Caco-2 (cell line): ENCODE results near the gene HAO1. TPM values are rescaled to one million over a fixed set of nuclear protein-coding genes. Genes with fewer than 3 reads are reported as not detected.

Source experiments
- BruUV-seq: library from RNA; stranded (reverse); fragments of 400-500 nt; replicated peaks from 2 replicates; lab custom pipeline; 2021; lab: Mats Ljungman, UMichigan
- CTCF ChIA-PET: fragments of 300-600 bp; sonication (Branson Sonifier 250); formaldehyde crosslinking; loops from one replicate; lab custom pipeline; 2022; ENCODE audit warnings: antibody characterized with exemption; lab: Charles Lee
- POLR2A ChIA-PET: fragments of 300-600 bp; sonication (Branson Sonifier 250); formaldehyde crosslinking; loops from one replicate; lab custom pipeline; 2022; ENCODE audit warnings: antibody characterized with exemption; lab: Charles Lee
- DNase-seq, 2 experiments: peaks; one replicate each; pipeline versions ENCODE4 v3.0.0 to v3.0.0-alpha.2; 2020 to 2022
- H3K27me3 ChIP-seq: replicated peaks from 2 replicates; pipeline ENCODE4 v1.6.0; 2011; ENCODE audit warnings: low read length; ENCODE audit not compliant: control insufficient read depth, insufficient read depth
- H3K36me3 ChIP-seq: 2 replicates; pipeline ENCODE4 v1.5.1; 2011; ENCODE audit warnings: low read length; ENCODE audit not compliant: control insufficient read depth, insufficient read depth
- H3K4me1 ChIP-seq: fragments of 250-450 bp; sonication (Bioruptor Pico); 2 replicates; pipeline ENCODE4 v1.5.1; 2020; ENCODE audit warnings: mild to moderate bottlenecking
- H3K4me3 ChIP-seq: 2 replicates; pipeline ENCODE4 v1.5.1; 2011; ENCODE audit warnings: low read depth, mild to moderate bottlenecking, control low read depth, low read length
- H3K9me3 ChIP-seq: fragments of 250-450 bp; sonication (Bioruptor Pico); 2 replicates; pipeline ENCODE4 v1.5.1; 2020; ENCODE audit warnings: mild to moderate bottlenecking, moderate library complexity
- H3K27ac Mint-ChIP-seq: one replicate; pipeline ENCODE4 v1.8.0; 2022; ENCODE audit warnings: mixed read lengths; ENCODE audit not compliant: unreplicated experiment
- H3K27me3 Mint-ChIP-seq: one replicate; pipeline ENCODE4 v1.8.0; 2022; ENCODE audit warnings: mixed read lengths; ENCODE audit not compliant: insufficient read depth, unreplicated experiment
- H3K36me3 Mint-ChIP-seq: one replicate; pipeline ENCODE4 v1.8.0; 2022; ENCODE audit warnings: mild to moderate bottlenecking, mixed read lengths; ENCODE audit not compliant: insufficient read depth, unreplicated experiment
- H3K4me1 Mint-ChIP-seq: one replicate; pipeline ENCODE4 v1.8.0; 2022; ENCODE audit warnings: low read depth, mixed read lengths; ENCODE audit not compliant: unreplicated experiment
- H3K4me3 Mint-ChIP-seq: one replicate; pipeline ENCODE4 v1.8.0; 2022; ENCODE audit warnings: mild to moderate bottlenecking, moderate library complexity, mixed read lengths; ENCODE audit not compliant: unreplicated experiment
- H3K9me3 Mint-ChIP-seq: one replicate; pipeline ENCODE4 v1.8.0; 2022; ENCODE audit warnings: mixed read lengths; ENCODE audit not compliant: unreplicated experiment
- intact Hi-C: fragments of 100-400 bp; cut with micrococcal nuclease; formaldehyde crosslinking; loops from one replicate; pipeline ENCODE4 v1.10.0; 2022; ENCODE audit not compliant: unreplicated experiment
- total RNA-seq: library from RNA; stranded (reverse); gene quantifications from 2 replicates; pipeline ENCODE4 v1.2.3, GENCODE V29; 2022
- TF ChIP-seq, protein P1 (sequence below), 2 experiments: fragments of 200-600 bp in 1 of 2; IDR thresholded peaks; 1 replicate in 1 of 2; 2 replicates in 1 of 2; pipeline versions ENCODE4 v1.5.1 to v1.8.0; 2011 to 2022; ENCODE audit warnings: antibody characterized with exemption in 1 of 2, control low read depth in 1 of 2, inconsistent platforms in 1 of 2, low read depth in 1 of 2, low read length in 1 of 2, mild to moderate bottlenecking in 1 of 2, moderate library complexity in 1 of 2; ENCODE audit not compliant: insufficient read depth in 1 of 2, severe bottlenecking in 1 of 2, unreplicated experiment in 1 of 2

Gene HAO1
- total RNA-seq, 1 experiment from 2014 or later, result not detected

DNA sequence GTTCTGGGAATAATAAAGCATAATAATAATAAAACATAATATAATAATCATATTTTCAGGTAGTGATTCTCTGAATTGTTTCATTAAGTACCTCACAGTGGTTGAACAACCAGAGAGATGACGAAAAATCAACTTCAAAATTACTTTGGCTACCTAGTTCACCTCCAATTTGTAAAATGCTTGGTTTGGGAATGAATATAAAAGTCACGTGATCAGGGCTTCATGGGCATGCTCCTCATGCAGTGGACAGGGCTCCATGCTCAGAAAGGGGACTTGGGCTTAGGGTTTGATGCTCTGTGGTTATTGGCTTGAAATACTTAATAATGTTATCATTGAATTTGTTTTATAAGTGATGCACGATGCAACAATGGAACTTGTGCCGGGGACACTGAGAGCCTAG is 58.2 kb downstream of the HAO1 start:
- Mint-ChIP-seq H3K4me1 (no peaks in the 10 kb centered on the region), H3K27ac (no peak overlapping the region), H3K27me3 (peaks cover 10% of the 10 kb centered on the region), H3K36me3 (no peaks in the 10 kb centered on the region), H3K4me3 (no peak overlapping the region), H3K9me3 (no peaks in the 10 kb centered on the region)
- TF ChIP-seq, protein P1, sequence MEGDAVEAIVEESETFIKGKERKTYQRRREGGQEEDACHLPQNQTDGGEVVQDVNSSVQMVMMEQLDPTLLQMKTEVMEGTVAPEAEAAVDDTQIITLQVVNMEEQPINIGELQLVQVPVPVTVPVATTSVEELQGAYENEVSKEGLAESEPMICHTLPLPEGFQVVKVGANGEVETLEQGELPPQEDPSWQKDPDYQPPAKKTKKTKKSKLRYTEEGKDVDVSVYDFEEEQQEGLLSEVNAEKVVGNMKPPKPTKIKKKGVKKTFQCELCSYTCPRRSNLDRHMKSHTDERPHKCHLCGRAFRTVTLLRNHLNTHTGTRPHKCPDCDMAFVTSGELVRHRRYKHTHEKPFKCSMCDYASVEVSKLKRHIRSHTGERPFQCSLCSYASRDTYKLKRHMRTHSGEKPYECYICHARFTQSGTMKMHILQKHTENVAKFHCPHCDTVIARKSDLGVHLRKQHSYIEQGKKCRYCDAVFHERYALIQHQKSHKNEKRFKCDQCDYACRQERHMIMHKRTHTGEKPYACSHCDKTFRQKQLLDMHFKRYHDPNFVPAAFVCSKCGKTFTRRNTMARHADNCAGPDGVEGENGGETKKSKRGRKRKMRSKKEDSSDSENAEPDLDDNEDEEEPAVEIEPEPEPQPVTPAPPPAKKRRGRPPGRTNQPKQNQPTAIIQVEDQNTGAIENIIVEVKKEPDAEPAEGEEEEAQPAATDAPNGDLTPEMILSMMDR (IDR thresholded peaks at IDR 0.05; ENCODE audit: insufficient read depth in 1 of 2, low read depth in 1 of 2, low read length in 1 of 2, severe bottlenecking in 1 of 2, unreplicated experiment in 1 of 2), result no peak
- BruUV-seq, result no TSS peak
- intact Hi-C loops, result no loop called here
- no peaks in the 10 kb centered on the region for H3K36me3 ChIP-seq
- H3K4me1 ChIP-seq, result no peaks in the 10 kb centered on the region
- no peak for DNase-seq
- H3K4me3 ChIP-seq, result no peak overlapping the region
- no peaks in the 10 kb centered on the region for H3K27me3 ChIP-seq
- H3K9me3 ChIP-seq, result no peaks in the 10 kb centered on the region
- CTCF ChIA-PET, result no interaction called here
- POLR2A ChIA-PET, result no interaction called here

DNA sequence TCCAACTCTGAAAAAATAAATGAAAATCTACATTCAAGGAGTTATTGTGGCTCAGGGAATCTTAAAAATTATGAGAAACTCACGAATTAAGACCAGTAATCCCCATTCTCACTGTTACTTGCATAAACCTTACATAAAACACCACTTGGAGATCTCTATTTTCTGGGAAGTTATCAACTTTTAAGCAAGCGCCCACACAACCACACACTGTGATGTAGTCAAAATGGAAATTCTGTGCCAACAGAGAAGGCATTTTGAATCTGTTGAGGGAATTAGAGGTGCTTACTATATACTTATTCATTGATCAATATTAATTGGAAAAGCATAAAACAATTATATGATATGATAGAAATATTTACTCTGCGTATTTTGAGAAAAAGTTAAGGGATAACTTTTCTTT is 58.7 kb downstream of the HAO1 start:
- Mint-ChIP-seq H3K9me3 (no peaks in the 10 kb centered on the region), H3K27me3 (peaks cover 10% of the 10 kb centered on the region), H3K36me3 (no peaks in the 10 kb centered on the region), H3K4me1 (no peaks in the 10 kb centered on the region), H3K27ac (no peak overlapping the region), H3K4me3 (no peak overlapping the region)
- ChIA-PET POLR2A (no interaction called here), CTCF (no interaction called here)
- H3K27me3 ChIP-seq, result no peaks in the 10 kb centered on the region
- intact Hi-C loops, result no loop called here
- no peak overlapping the region for H3K4me3 ChIP-seq
- TF ChIP-seq, protein P1 (IDR thresholded peaks at IDR 0.05; ENCODE audit: insufficient read depth in 1 of 2, low read depth in 1 of 2, low read length in 1 of 2, severe bottlenecking in 1 of 2, unreplicated experiment in 1 of 2), result no peak
- no peaks in the 10 kb centered on the region for H3K36me3 ChIP-seq
- H3K4me1 ChIP-seq, result no peaks in the 10 kb centered on the region
- DNase-seq, result no peak
- H3K9me3 ChIP-seq, result no peaks in the 10 kb centered on the region
- BruUV-seq, result no TSS peak

DNA sequence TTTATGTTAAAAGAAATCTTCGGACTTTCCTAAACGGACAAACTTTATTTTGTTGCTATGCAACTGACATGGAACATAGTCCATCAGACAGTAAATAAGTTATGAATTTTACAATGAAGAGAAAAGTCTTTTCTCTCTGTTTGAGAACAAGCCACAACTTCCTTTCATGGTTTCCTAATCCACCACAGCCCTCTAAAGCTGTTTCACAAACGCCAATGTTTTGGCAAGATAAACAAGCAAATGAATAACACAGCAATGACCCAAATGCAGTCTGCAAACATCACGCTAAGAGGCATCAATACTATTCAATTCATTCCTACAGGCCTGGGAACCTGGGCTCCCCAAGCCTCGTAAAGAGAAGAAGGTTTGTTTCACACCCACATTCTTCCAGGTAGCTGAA is 60.4 kb downstream of the HAO1 start:
- BruUV-seq, result no TSS peak
- H3K27me3 Mint-ChIP-seq, result peaks cover 7% of the 10 kb centered on the region

More for the DNA sequence above, 60.4 kb downstream of the HAO1 start:
- intact Hi-C loops, result no loop called here
- ChIA-PET CTCF (no interaction called here), POLR2A (no interaction called here)
- Histone ChIP-seq H3K9me3 (no peaks in the 10 kb centered on the region), H3K4me1 (no peaks in the 10 kb centered on the region), H3K4me3 (no peak overlapping the region), H3K36me3 (no peaks in the 10 kb centered on the region), H3K27me3 (no peaks in the 10 kb centered on the region)
- TF ChIP-seq, protein P1 (IDR thresholded peaks at IDR 0.05; ENCODE audit: insufficient read depth in 1 of 2, low read depth in 1 of 2, low read length in 1 of 2, severe bottlenecking in 1 of 2, unreplicated experiment in 1 of 2), result no peak
- H3K9me3 Mint-ChIP-seq, result no peaks in the 10 kb centered on the region
- no peak overlapping the region for H3K4me3 Mint-ChIP-seq
- no peaks in the 10 kb centered on the region for H3K36me3 Mint-ChIP-seq
- no peak overlapping the region for H3K27ac Mint-ChIP-seq
- DNase-seq, result no peak
- H3K4me1 Mint-ChIP-seq, result no peaks in the 10 kb centered on the region
